Nephron progenitor cell (in vitro differentiated cells): ENCODE data around the gene AXL.

Source experiments
- DNase-seq: peaks from one replicate; pipeline ENCODE4 v3.0.0; 2021
- H3K27ac Mint-ChIP-seq: 2 replicates; pipeline ENCODE4 v1.8.0; 2021; ENCODE audit warnings: mild to moderate bottlenecking, moderate library complexity, mixed read lengths
- H3K27me3 Mint-ChIP-seq: 2 replicates; pipeline ENCODE4 v1.8.0; 2021; ENCODE audit warnings: mild to moderate bottlenecking, low read depth, mixed read lengths; ENCODE audit not compliant: poor library complexity
- H3K36me3 Mint-ChIP-seq: 2 replicates; pipeline ENCODE4 v1.8.0; 2021; ENCODE audit warnings: low read depth, mixed read lengths
- H3K4me1 Mint-ChIP-seq: 2 replicates; pipeline ENCODE4 v1.8.0; 2021; ENCODE audit warnings: mixed read lengths
- H3K4me3 Mint-ChIP-seq: 2 replicates; pipeline ENCODE4 v1.8.0; 2021; ENCODE audit warnings: mild to moderate bottlenecking, moderate library complexity, mixed read lengths
- H3K9me3 Mint-ChIP-seq: 2 replicates; pipeline ENCODE4 v1.8.0; 2021; ENCODE audit warnings: mild to moderate bottlenecking, moderate library complexity, mixed read lengths
- CTCF ChIP-seq: fragments of 200-600 bp; sonication (generic); IDR thresholded peaks from 2 replicates; pipeline ENCODE4 v1.5.0; 2021; ENCODE audit warnings: antibody characterized with exemption

AXL gene

GRCh38 chr19:41230067-41230857, 11.2 kb downstream of the AXL start:
- no peak for TF ChIP-seq CTCF
- Mint-ChIP-seq H3K4me1 (peaks cover 17% of the 10 kb centered on the region), H3K36me3 (no peaks in the 10 kb centered on the region), H3K9me3 (no peaks in the 10 kb centered on the region), H3K27me3 (peaks cover 3% of the 10 kb centered on the region), H3K4me3 (no peak overlapping the region), H3K27ac (no peak overlapping the region)
- DNase-seq, result no peak

- Mint-ChIP-seq H3K4me3 (no peak overlapping the region), H3K9me3 (no peaks in the 10 kb centered on the region), H3K36me3 (no peaks in the 10 kb centered on the region), H3K27ac (no peak overlapping the region), H3K27me3 (no peaks in the 10 kb centered on the region), H3K4me1 (no peaks in the 10 kb centered on the region)
- no peak for DNase-seq
- TF ChIP-seq CTCF, result no peak
Measured at GRCh38 chr19:41232686-41233085, 13.7 kb downstream of the AXL start.

GRCh38 chr19:41233748-41234240, 14.8 kb downstream of the AXL start:
- Mint-ChIP-seq H3K27ac (peak overlapping the region; percentile 10), H3K36me3 (no peaks in the 10 kb centered on the region), H3K4me3 (no peak overlapping the region), H3K9me3 (no peaks in the 10 kb centered on the region), H3K4me1 (no peaks in the 10 kb centered on the region), H3K27me3 (no peaks in the 10 kb centered on the region)
- no peak for TF ChIP-seq CTCF
- DNase-seq, result no peak

GRCh38 chr19:41234512-41235168, 15.6 kb downstream of the AXL start:
- TF ChIP-seq CTCF, result no peak
- no peaks in the 10 kb centered on the region for H3K27me3 Mint-ChIP-seq
- DNase-seq, result no peak
- H3K4me3 Mint-ChIP-seq, result no peak overlapping the region
- H3K36me3 Mint-ChIP-seq, result peaks cover 3% of the 10 kb centered on the region
- no peaks in the 10 kb centered on the region for H3K4me1 Mint-ChIP-seq
- no peak overlapping the region for H3K27ac Mint-ChIP-seq
- no peaks in the 10 kb centered on the region for H3K9me3 Mint-ChIP-seq

GRCh38 chr19:41235480-41235879, 16.5 kb downstream of the AXL start:
- no peak for DNase-seq
- Mint-ChIP-seq H3K27me3 (no peaks in the 10 kb centered on the region), H3K4me1 (no peaks in the 10 kb centered on the region), H3K4me3 (no peak overlapping the region), H3K36me3 (peaks cover 4% of the 10 kb centered on the region), H3K27ac (no peak overlapping the region), H3K9me3 (no peaks in the 10 kb centered on the region)
- TF ChIP-seq CTCF, result no peak
